HG02759 (cell line): ENCODE measurements around the gene SLC25A25.

Experiments used
- ATAC-seq: cut with Tn5 transposase; IDR thresholded peaks from one replicate; pipeline ENCODE4 v1.9.1; 2021; ENCODE audit warnings: mild to moderate bottlenecking, moderate library complexity; ENCODE audit not compliant: unreplicated experiment

SLC25A25 gene

GRCh38 chr9:128096616-128097536, 28.8 kb downstream of the SLC25A25 start:
- no peak for ATAC-seq

DNA sequence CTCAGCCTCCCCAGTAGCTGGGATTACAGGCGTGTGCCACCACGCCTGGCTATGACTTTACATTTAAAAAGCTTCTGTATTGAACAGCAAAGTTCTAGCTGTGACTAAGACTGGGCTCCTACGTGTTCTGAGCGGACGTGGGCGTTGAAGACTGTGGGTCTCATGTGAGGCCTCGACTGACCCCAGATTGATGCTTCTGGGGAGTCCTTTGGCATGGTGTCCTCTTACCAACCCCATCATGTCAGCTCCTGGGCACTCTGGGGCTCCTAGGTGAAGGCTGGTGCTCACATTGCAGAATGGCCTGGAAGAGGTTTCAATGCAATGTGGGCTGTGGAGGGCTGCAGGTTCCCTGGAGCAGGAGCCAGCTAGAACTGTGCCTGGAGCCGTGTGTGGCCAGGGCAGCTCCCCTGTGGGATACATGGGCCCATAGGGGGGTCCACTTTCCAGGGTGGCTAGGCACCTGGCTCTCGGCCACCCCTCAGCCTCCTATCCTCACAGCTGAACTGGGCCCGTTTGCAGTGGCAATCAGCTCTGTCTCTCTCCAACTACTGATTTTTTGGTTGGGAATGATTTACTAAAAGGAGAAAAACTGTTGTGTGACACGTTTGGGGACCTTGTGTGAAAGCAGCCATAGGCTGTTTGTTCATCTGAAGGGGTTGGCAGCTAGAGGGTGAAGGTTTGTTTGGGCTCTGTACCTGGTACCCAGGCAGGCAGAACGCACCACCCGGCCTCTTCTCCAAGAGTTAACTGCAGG, 29.7 kb downstream of the SLC25A25 start:
- ATAC-seq, result no peak

DNA sequence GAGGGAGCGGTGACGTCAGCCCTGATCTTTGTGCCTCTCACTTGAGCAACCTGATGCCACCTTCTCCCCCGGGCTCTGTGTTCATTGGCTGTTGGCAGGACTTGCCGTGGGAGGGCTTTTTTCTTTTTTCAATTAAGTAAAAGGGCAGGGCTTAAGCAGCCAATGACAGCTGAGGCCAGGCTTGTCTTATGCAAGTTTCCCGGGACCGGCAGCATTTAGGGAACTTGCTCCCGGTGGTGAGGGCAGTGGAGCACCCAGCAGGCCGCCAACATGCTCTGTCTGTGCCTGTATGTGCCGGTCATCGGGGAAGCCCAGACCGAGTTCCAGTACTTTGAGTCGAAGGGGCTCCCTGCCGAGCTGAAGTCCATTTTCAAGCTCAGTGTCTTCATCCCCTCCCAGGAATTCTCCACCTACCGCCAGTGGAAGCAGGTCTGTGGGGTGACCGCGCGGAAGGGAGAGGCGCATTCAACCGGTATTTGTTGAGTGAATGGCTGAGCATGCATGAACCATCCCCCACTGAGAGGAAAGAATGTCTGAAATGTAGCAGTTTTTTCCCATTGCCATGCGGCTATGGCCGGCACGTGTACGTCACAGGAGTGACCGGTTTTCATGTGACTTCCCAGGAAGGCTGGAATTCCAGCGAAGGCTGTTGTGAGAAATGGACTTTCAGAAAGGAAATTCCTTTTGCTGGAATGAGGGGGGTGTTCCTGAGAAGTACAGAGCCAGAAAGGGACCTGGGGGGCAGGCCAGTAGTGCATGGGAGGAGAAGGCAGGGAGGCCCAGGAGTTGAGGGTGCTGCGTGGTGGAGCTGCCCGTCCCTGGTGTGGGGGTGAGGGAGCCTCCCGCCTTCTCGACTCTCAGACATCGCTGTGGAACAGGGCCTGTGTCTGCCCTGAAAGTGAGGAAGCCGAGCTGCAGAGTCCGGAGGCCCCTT, 30.5 kb downstream of the SLC25A25 start:
- ATAC-seq, result no peak

GRCh38 chr9:128099231-128099931, 31.3 kb downstream of the SLC25A25 start:
- no peak for ATAC-seq

- no peak for ATAC-seq
Observed at GRCh38 chr9:128099932-128100491, 32.0 kb downstream of the SLC25A25 start.

- ATAC-seq, result no peak
Observed at GRCh38 chr9:128100581-128100980, 32.5 kb downstream of the SLC25A25 start.

DNA sequence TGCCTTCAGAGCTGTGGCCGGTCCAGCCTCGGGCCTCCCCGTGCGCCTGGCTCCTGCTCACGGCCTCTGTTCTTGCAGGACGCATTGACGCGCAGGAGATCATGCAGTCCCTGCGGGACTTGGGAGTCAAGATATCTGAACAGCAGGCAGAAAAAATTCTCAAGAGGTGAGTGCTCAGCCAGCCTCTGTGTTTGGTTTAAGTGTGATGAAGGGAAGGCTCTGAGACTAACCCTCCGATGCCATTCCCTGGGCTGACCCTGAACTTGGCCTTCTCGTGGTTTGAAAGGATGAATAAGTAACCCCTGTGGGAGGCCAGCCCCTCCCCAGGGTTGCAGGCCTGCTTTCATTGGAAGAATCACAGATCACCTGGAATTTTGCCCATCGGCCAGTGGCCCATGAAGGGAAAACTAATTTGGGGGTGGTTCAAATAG, 33.2 kb downstream of the SLC25A25 start:
- no peak for ATAC-seq

GRCh38 chr9:128101690-128102089, 33.7 kb downstream of the SLC25A25 start:
- ATAC-seq, result no peak

DNA sequence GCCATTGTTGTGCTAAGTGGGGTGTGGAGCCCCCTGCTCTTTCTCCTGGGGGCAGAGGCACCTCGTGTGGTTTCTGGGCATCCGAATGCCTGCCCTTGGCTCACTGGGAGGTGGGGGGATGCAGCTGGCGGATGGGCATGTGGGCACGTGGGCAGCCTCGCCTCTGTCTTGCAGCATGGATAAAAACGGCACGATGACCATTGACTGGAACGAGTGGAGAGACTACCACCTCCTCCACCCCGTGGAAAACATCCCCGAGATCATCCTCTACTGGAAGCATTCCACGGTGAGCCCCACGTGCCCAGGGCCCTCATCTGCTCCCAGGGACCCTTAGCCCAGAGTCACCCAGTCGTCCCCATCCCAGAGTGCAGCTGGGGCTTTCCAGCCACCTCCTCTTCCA, 34.2 kb downstream of the SLC25A25 start:
- no peak for ATAC-seq

GRCh38 chr9:128102861-128103588, 35.0 kb downstream of the SLC25A25 start:
- ATAC-seq, result no peak

- no peak for ATAC-seq
Observed at GRCh38 chr9:128103589-128103962, 35.5 kb downstream of the SLC25A25 start.

GRCh38 chr9:128104171-128104618, 36.2 kb downstream of the SLC25A25 start:
- ATAC-seq, result no peak

DNA sequence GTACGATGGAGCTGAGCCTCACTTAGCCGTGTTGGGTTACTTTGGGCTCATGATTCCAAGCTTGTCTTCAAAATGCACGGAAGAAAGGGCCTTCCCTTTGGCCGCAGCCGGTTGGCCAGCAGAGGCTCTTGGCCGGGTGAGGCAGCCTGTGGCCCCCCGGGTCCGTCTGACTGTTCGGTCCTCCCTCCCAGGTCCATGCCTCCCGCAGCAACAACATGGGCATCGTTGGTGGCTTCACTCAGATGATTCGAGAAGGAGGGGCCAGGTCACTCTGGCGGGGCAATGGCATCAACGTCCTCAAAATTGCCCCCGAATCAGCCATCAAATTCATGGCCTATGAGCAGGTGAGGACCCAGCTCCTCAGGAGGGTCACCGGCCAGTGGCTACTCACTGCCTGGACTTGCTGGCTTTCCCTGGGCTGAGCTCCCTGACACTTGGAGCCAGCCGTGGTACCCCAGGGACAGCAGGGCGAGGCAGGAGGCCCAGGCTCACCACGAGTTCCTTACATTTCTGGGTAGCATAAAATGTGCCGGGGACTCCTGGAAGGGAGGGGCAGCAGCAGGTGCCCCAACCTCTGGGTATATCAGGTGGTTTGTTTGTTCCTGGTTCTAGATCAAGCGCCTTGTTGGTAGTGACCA, 37.6 kb downstream of the SLC25A25 start:
- no peak for ATAC-seq

DNA sequence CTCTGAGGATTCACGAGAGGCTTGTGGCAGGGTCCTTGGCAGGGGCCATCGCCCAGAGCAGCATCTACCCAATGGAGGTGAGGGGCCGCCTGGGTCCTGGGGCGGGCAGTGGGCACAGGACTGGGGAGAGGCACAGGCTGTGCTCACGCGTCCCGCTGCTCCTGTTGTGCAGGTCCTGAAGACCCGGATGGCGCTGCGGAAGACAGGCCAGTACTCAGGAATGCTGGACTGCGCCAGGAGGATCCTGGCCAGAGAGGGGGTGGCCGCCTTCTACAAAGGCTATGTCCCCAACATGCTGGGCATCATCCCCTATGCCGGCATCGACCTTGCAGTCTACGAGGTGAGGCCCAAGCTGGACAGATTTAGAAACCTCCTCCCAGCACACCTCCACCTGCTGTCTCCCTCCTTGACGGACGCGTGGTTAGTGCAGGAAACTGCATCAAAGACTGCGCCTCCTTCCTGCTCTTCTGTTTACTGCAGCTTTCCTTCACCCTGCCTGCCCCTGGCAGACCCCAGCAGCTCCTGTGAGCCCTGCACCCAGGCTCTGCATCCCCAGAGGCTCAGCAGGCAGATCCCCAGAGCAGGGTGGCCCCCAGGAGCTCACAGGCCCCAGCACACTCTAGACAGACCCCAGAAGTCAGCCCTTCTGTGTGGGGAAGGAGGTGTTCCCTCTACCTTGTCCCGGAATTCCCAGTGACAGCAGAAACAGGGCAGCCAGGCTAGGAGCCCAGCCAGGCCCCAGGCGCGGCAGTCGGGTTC, 38.3 kb downstream of the SLC25A25 start:
- ATAC-seq, result no peak

DNA sequence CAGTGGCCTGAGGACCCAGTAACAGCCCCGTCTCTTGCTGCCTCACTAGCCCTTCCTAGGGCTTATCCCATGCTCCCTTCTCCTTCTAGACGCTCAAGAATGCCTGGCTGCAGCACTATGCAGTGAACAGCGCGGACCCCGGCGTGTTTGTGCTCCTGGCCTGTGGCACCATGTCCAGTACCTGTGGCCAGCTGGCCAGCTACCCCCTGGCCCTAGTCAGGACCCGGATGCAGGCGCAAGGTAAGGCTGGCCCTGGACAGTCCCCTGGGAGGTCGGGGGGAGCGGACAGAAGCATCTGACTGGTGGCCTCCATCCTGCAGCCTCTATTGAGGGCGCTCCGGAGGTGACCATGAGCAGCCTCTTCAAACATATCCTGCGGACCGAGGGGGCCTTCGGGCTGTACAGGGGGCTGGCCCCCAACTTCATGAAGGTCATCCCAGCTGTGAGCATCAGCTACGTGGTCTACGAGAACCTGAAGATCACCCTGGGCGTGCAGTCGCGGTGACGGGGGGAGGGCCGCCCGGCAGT, 39.0 kb downstream of the SLC25A25 start:
- ATAC-seq, result no peak

- ATAC-seq, result no peak
Observed at GRCh38 chr9:128107468-128108268, 39.6 kb downstream of the SLC25A25 start.
